Stimulated activated CD4-positive, alpha-beta T cell treated with anti-CD3 and anti-CD28 coated beads, Interleukin-1b, Interleukin-23, amount 100 ng/mL, for 48 hours (primary cell): Measurements from ENCODE around the gene SERPINB3.
"Not testable (repeated sequence)": the region's sequence is repeated elsewhere in the genome, so short reads cannot be mapped to it uniquely, and the experiment has no call there.

Experiments used
- DNase-seq: peaks from one replicate; pipeline ENCODE4 v3.0.0-alpha.2; 2020

The SERPINB3 gene

DNA sequence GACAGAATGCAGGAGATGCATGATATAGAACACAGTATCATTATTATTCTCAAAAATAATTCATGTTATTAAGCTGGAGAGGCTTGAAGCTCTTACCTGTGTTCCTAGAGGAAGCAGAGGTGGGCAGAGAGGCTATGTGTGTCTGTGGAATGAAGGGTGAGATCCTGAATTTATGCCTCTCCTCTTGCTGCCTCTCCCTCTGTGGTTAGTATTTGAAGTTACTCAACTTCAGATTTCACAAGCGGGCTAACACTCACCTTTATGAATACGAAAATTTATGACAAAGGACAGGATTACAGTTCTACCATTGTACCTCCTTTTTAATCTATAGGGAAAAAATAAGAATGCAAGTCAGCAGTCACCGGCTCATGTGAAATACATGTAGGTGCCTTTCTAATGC, at the start of gene SERPINB3:
SERPINB3 (minus strand) TSS at position 144 of the 400 bp plus-strand sequence. CDS start 677 bp downstream, outside the sequence.
- not testable (repeated sequence) for DNase-seq

GRCh38 chr18:63708650-63709049, 47.0 kb upstream of the SERPINB3 start:
- no peak for DNase-seq

DNA sequence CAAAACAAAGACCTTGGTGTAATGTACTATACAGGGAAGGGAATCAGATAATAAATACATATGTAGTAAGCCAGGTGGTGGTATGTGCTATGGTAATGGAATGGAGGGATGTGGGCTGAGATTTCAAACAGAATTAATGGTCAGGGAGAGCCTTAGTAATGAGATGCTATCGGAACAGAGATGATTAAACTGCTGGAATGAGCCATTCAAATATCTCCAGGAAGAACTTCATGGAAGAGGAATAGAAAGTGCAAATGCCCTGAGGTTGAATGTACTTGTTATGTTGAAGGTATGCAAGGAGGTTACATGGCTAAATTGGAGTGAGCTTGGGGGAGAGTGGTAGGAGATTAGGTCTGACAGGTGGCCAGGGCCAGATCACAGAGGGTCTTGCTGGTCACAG, 46.1 kb upstream of the SERPINB3 start:
- DNase-seq: no peak

DNA sequence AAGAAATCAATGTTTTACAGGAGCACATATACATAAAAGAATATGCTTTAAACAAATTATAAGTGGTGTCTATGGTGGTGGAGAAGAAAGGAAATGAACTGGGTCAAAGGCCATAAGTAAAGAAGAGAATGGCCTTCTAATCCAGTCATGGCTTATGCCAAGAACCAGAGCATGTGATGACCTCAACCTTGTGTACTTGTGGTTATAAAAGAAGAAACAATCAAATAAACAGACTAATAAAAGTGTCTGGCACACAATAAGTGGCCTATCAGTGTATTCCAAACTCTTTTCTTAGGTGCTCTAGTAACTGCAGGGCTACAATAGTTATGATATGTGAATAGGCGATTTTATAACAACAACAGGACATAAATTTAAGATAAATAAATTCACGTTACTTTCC, 43.7 kb upstream of the SERPINB3 start:
- DNase-seq: no peak

GRCh38 chr18:63702660-63703059, 41.0 kb upstream of the SERPINB3 start, which contains the start of gene SERPINB11:
Gene SERPINB11, plus strand, starts transcription at chr18:63702960. Its CDS starts 7,234 bp downstream, at chr18:63710194.
- DNase-seq: no peak

DNA sequence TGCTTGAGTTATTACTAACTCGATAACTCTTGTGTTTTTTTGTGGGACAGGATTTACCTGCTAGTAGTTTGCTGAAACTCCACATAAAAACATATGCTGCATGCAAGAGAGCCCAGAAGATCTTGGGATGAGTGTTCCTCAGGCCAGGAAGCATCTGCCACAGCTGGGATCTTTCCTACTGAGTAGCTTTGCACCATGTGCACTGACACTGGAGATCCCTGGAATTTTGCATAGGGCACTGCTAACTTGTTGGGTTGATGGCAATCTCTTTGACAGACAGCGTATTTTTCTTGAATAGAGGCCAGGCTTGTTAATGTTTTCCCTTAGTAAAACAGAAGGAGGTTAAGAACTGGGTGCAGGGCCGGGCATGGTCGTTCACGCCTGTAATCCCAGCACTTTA, 40.3 kb upstream of the SERPINB3 start:
- no peak for DNase-seq

GRCh38 chr18:63700501-63700900, 38.8 kb upstream of the SERPINB3 start:
- DNase-seq: no peak

DNA sequence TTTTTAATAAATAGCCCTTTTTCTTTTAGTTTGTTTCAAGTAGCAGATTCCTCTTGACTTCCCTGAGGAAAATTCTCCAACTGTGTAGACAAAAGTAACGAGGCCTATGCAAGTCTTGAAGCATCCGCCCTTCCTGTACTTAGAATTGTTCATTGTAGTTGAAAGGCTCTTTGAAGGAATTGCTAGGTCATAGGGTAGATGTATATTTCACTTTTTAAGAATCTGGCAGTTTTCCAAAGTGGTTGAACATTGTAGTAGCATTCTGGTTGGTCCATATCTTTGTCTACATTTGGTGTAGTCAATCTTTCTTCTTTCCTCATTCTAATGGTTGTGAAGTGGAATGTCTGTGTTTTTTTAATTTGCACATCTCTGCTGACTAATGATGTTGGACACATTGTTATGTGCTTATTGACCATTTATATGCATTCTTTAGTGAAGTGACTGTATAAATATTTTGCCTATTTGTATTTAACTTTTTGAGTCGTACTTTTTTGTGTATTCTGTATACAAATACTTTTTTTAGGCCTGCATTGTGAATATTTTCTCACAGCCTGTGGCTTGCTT, 35.5 kb upstream of the SERPINB3 start:
- no peak for DNase-seq

DNA sequence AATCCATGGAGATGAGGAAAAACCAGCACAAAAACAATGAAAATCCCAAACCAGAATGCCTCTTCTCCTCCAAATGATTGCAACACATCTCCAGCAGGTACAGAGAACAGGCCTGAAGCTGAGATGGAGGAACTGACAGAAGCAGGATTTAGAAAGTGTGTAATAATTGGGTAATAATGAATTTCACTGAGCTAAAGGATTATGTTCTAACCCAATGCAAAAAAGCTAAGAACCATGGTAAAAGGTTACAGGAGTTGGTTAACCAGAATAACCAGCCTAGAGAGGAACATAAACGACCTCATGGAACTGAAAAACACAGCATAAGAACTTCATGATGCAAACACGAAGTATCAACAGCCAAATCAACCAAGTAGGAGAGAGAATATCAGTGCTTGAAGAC, 27.4 kb upstream of the SERPINB3 start:
- DNase-seq: no peak

GRCh38 chr18:63686871-63687270, 25.2 kb upstream of the SERPINB3 start:
- no peak for DNase-seq

- no peak for DNase-seq
Measured at GRCh38 chr18:63684718-63685117, 23.0 kb upstream of the SERPINB3 start.

- no peak for DNase-seq
Measured at GRCh38 chr18:63683890-63684289, 22.2 kb upstream of the SERPINB3 start.

GRCh38 chr18:63683152-63683551, 21.5 kb upstream of the SERPINB3 start:
- no peak for DNase-seq

- no peak for DNase-seq
Measured at GRCh38 chr18:63681449-63682340, 20.0 kb upstream of the SERPINB3 start.

GRCh38 chr18:63679820-63680606, 18.3 kb upstream of the SERPINB3 start:
- DNase-seq: no peak

- no peak for DNase-seq
Measured at GRCh38 chr18:63677500-63678225, 16.0 kb upstream of the SERPINB3 start.

DNA sequence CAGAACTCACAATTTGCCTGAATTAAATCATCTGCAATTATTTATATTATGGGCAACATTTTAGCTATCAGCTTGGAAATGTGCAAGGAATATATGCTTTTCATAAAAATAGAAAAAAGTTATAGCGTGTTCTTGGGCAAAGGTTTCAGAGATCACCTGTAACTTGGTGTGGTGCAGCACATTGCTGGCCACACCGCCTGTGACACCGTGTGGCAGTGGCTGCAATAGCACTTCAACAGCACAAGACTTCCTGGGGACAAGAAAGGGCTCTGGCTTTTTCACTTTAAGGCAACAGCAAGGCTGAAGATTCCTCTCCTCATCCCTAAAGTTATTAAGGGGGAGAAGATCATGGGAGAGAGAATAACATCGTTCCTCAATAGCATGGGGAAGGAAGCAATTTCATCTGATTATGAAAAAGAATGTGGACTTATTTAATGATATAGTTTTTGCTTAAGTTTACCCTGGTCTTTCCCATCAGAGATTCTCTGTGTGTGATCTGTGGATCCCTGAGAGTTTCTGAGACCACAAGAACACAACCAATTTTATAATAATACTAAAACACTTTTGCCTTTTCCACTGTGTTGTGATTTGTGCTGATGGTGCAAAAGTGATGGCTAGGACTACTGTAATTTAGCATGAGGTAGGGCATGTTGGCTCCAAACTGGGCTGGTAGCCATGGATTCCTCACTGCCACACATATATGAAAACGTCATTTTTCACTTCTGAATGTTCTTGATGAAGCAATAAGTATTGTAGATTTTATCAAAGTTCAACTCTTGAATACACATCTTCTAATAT, 15.0 kb upstream of the SERPINB3 start:
- no peak for DNase-seq

DNA sequence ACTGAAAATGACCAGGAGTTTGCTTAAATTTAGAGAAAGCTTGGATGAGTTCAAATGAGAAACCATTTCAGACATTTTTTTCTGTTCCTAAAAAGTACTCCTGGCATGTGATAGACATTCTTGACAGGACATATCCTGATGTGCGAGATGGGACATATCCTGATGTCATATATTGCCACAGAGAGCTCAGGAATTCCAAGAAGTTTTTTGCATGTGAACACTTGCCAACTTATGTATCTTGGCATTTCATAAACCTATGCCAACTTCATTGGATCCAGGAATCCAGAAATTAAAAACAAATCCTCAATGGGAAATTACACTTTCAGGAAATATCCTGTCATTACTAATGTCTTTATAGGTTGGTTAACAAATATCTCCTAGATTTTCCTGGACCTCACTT, 2.9 kb upstream of the SERPINB3 start:
- no peak for DNase-seq

DNA sequence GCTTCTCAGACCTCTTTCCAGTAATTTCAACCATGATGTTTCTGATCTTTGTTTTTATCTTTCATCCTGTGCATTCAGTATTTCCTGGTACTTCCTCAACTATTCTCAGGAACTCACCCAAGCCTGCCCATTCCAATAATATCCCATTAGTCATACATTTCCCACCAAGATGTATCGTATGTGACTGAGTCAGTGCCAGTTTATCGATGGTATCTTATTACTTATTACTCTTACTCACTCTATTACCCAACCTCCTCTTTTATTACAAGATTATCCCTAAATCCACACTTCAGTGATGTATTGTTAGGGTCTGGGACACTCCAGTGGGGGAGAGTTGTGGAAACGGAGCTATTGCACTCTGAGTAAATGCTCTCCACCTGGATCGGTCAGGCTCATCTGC, 2.8 kb downstream of the SERPINB3 start:
- not testable (repeated sequence) for DNase-seq

GRCh38 chr18:63650271-63650670, 11.4 kb downstream of the SERPINB3 start:
- not testable (repeated sequence) for DNase-seq

DNA sequence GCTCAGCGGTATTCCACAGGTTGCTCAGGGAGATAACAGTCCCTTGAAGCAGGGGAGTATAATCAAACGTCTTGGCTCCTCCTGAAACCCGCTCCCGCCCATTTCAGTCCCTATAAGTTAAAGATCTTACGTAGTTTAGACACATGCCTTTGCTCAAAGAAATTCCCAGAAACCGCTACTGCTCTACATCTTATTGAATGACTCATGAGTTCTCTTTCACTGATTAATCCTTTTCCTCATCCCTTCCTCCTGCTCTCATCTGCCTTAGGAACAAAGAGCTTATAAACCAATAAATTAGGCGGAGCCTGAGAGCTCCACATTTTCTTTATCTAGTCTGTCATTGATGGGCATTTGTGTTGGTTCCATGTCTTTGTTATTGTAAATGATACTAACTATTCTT, 13.5 kb downstream of the SERPINB3 start:
- no peak for DNase-seq

DNA sequence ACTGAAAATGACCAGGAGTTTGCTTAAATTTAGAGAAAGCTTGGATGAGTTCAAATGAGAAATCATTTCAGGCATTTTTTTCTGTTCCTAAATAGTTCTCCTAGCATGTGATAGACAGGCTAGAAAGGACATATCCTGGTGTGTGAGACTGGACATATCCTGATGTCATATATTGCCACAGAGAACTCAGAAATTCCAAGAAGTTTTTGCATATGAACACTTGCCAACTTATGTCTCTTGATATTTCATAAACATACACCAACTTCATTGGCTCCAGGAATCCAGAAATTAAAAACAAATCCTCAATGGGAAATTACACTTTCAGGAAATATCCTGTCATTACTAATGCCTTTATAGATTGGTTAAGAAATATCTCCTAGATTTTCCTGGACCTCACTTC, 14.8 kb downstream of the SERPINB3 start:
- DNase-seq: no peak
